ENCODE results near the gene SLC7A5.

- 0 out of 2 replicates have a peak, but pooled peaks have one; percentile 29 for TF ChIP-seq POLR2AphosphoS5 (IDR thresholded peaks at IDR 0.05; ENCODE audit: low read depth, low read length)
- TF ChIP-seq REST (IDR thresholded peaks at IDR 0.05; ENCODE audit: insufficient read depth in 1 of 2, low read depth in 2 of 2, low read length in 2 of 2), result no peak
- no peak for TF ChIP-seq TAF1 (IDR thresholded peaks at IDR 0.05; ENCODE audit: borderline replicate concordance, insufficient read depth, low read length)
- TF ChIP-seq SIN3A (IDR thresholded peaks at IDR 0.05; ENCODE audit: borderline replicate concordance, insufficient read depth, low read length), result no peak
These were observed 37.7 kb downstream of the SLC7A5 start for GRCh38 chr16:87831421-87832136.

Data from PFSK-1 (cell line).